Epithelial cell of proximal tubule (primary cell): Measurements from ENCODE around the gene POFUT2. TPM values are rescaled to one million over a fixed set of nuclear protein-coding genes. Genes with fewer than 3 reads are reported as not detected.
"Not testable (repeated sequence)": the region's sequence is repeated elsewhere in the genome, so short reads cannot be mapped to it uniquely, and the experiment has no call there.

Source experiments
- DNase-seq: peaks from one replicate; pipeline ENCODE4 v3.0.0-alpha.2; 2011; ENCODE audit warnings: low read depth
- H3K4me3 ChIP-seq: 2 replicates; pipeline ENCODE4 v1.5.1; 2011; ENCODE audit warnings: low read depth, mild to moderate bottlenecking, low read length
- CTCF ChIP-seq: conservative IDR thresholded peaks from 2 replicates; pipeline ENCODE4 v1.5.1; 2012; ENCODE audit warnings: low read depth, mild to moderate bottlenecking, low read length
- total RNA-seq: library from RNA; depleted of rRNA; stranded (reverse); fragments of >200 nt; gene quantifications from 2 replicates; pipeline ENCODE4 v1.2.3, GENCODE V29; 2015

The POFUT2 gene
- total RNA-seq, 1 donor from 2014 or later: 10.4 TPM

DNA sequence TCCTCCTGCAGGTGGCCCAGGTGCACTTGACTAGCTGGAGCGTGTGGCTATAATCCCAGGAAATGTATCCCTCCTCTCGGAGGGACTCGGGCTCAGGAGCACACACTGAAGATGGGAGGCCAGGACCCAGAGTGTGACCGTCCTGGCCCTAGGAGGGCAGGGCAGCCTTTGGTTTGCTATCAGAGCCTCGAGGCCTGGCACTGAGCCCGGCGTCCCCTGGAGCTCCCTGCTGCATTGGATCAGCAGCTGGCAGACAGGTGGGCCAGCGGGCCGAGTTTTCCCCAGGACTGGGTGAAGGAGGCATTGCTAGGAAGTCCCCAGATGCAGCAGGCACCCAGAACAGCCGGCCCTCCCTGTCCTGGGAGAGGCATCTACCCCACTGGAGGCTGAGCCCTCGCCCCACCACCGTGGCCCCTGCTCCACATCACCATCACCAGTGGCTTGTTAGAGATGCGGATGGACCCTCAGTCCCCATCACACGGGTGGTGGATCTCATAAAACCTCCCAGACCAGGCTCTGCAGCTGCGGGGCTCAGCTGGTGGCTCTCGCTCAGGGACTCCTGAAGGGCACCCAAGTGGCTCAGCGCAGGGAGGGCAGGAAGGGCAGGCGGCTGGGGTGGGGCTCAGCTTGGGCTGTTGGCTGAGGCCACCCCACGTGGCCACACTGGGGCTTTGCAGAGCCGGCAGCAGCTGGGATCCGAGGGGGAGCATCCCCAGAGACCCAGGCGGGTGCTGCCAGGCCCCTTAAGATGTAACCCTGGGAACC lies 32.7 kb upstream of the POFUT2 start:
- TF ChIP-seq CTCF: no peak
- H3K4me3 ChIP-seq: no peak overlapping the region
- DNase-seq: no peak

GRCh38 chr21:45319461-45320211 lies 31.9 kb upstream of the POFUT2 start:
- no peak for DNase-seq
- no peak overlapping the region for H3K4me3 ChIP-seq

DNA sequence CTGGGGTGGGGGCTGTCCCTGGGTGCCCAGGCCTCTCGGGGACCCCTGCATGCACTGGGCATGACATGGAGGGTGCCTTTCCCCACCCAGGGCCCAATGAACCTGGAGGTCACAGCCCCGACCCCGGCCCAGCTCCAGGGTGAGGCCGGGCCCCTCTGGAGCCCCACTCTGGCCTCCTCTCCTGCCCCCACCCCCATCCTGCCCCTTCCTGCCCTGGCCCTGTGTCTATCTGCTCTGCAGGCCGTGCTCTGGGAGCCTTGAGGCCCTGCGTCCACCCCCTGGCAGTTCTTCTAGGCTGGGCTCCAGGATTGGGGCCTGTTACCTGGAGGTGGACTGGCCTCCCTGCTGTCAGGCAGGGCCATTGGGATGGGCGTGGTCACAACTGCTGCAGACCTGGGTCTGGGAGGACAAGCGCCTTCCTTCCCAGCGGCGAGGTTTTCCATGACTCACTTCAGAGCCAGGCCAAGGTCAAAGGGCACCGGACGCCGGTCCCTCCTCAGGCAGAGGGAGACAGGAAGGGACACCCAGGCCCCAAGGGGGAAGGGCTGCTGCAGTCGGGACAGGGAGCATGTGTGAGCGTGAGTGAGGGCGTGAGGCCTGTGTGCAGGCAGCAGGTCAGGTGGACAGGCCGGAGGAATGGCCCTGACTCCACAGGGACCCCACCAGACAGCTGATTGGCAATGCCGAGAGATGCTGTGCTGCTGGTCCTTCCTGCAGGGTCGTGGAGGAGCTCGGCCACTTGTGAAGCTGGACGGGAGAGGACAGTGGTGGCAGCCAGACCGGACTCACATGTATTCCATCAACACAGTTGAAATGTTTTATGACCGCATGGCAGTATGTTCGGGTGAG lies 31.1 kb upstream of the POFUT2 start:
- DNase-seq: no peak
- no peak overlapping the region for H3K4me3 ChIP-seq
- TF ChIP-seq CTCF: no peak

More at GRCh38 chr21:45319461-45320211, 31.9 kb upstream of the POFUT2 start:
- no peak for TF ChIP-seq CTCF

DNA sequence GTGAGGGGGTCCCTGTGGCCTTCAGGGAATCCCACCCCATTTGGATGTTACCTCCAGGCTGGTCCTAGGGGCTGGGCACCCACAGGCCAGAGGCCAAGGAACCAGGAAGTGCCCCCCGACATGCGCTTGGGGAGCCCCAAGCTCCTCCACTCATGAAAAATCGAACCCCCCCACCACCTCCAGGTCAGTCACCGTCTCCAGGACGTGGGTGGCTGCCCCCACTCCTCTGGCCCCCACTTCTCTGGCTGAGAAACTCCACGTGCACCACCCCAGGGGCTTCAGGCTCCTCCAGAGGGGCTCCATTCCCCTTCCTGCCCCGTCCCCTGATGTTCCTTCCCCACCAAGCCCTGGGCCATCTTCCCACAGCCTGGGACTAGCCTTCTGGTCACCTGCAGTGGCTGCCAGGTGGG lies 30.5 kb upstream of the POFUT2 start:
- H3K4me3 ChIP-seq: no peak overlapping the region
- no peak for TF ChIP-seq CTCF
- DNase-seq: no peak

- DNase-seq: no peak
- TF ChIP-seq CTCF: no peak
- H3K4me3 ChIP-seq: no peak overlapping the region
These were observed 29.9 kb upstream of the POFUT2 start for GRCh38 chr21:45317398-45318145.

DNA sequence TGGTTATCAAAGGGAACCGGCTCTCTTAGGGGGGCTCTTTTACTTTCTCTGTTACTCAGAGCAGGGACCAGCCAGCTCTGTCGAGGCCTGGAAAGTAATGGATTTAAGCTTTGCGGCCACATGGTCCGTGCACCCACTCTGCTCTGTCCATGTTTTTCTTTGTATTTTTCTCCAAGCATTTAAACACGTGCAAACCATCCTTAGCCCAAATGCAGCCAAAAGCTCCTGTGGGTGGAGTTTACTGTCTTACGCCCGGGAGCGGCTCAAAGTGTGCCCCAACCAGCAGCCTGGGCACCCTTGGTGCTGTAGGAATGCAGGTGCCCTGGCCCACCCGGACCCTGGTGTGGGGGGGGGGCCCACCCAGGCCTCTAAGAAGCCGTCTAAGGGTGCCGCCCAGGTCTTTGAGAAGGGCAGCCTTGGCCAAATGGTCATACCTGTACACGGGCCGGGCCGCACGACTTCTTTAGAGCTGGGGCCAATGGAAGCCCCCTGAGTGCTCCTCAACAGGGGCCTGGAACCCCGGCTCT lies 29.2 kb upstream of the POFUT2 start:
- no peak overlapping the region for H3K4me3 ChIP-seq
- no peak for TF ChIP-seq CTCF
- DNase-seq: no peak

DNA sequence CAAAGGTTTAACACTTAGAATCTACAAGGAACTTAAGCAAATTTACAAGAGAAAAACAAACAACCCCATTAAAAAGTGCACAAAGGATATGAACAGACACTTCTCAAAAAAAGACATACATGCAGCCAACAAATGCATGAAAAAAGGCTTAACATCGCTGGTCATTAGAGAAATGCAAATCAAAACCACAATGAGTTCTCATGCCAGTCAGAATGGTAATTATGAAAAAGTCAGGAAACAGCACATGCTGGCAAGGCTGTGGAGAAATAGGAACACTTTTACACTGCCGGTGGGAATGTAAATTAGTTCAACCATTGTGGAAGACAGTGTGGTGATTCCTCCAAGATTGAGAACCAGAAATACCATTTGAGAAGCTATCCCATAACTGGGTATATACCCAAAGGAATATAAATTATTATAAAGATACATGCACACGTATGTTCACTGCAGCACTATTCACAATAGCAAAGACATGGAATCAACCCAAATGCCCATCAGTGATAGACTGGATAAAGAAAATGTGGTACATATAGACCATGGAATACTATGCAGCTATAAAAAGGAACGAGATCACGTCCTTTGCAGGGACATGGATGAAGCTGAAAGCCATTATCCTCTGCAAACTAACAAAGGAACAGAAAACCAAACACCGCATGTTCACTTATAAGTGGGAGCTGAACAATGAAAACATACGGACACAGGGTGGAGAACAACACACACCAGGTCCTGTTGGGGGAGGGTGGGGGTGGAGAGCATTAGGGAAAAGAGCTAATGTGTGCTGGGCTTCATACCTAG lies 28.2 kb upstream of the POFUT2 start:
- not testable (repeated sequence) for H3K4me3 ChIP-seq, DNase-seq
